GM21825 (cell line): Measurements from ENCODE around the gene VDR.
"Not testable (repeated sequence)": the region's sequence is repeated elsewhere in the genome, so short reads cannot be mapped to it uniquely, and the experiment has no call there.

Experiments used
- ATAC-seq: cut with Tn5 transposase; IDR thresholded peaks from one replicate; pipeline ENCODE4 v1.9.1; 2021; ENCODE audit warnings: mild to moderate bottlenecking, moderate library complexity; ENCODE audit not compliant: unreplicated experiment

The VDR gene

GRCh38 chr12:47817272-47818006 is 87.4 kb downstream of the VDR start:
- no peak for ATAC-seq

GRCh38 chr12:47816403-47817271 is 88.2 kb downstream of the VDR start:
- ATAC-seq: no peak

GRCh38 chr12:47815447-47815846 is 89.3 kb downstream of the VDR start:
- ATAC-seq: not testable (repeated sequence)

GRCh38 chr12:47814539-47815170 is 90.1 kb downstream of the VDR start:
- no peak for ATAC-seq

- peak; percentile 37 for ATAC-seq
These were observed 91.1 kb downstream of the VDR start for GRCh38 chr12:47813511-47814196.

- ATAC-seq: peak; percentile 64
These were observed 91.8 kb downstream of the VDR start for GRCh38 chr12:47812797-47813510.

- no peak for ATAC-seq
These were observed 93.0 kb downstream of the VDR start for GRCh38 chr12:47811581-47812484.

GRCh38 chr12:47811072-47811396 is 93.8 kb downstream of the VDR start:
- no peak for ATAC-seq

GRCh38 chr12:47809518-47809917 is 95.3 kb downstream of the VDR start:
- not testable (repeated sequence) for ATAC-seq

- ATAC-seq: no peak
These were observed 96.0 kb downstream of the VDR start for GRCh38 chr12:47808574-47809365.

GRCh38 chr12:47808050-47808449 is 96.7 kb downstream of the VDR start:
- ATAC-seq: peak; percentile 46

- ATAC-seq: no peak
These were observed 97.5 kb downstream of the VDR start for GRCh38 chr12:47807338-47807737.

- no peak for ATAC-seq
These were observed 99.4 kb downstream of the VDR start for GRCh38 chr12:47805417-47805816.

GRCh38 chr12:47804171-47804570 is 100.6 kb downstream of the VDR start:
- no peak for ATAC-seq

- no peak for ATAC-seq
These were observed 101.5 kb downstream of the VDR start for GRCh38 chr12:47803191-47803875.

GRCh38 chr12:47802312-47802711 is 102.5 kb downstream of the VDR start:
- no peak for ATAC-seq

- ATAC-seq: no peak
These were observed 102.9 kb downstream of the VDR start for GRCh38 chr12:47801904-47802246.

GRCh38 chr12:47801170-47801903 is 103.5 kb downstream of the VDR start:
- ATAC-seq: no peak
